COR-L47 (cell line): ENCODE results near the gene CBARP.

Source experiments
- DNase-seq: peaks from one replicate; lab custom pipeline; 2025; lab: John Stamatoyannopoulos, UW

The CBARP gene

GRCh38 chr19:1275260-1275975 lies 37.6 kb upstream of the CBARP start, which contains the start of gene FAM174C:
Gene FAM174C, plus strand, starts transcription at chr19:1275530. Its CDS starts 20 bp downstream, at chr19:1275550.
- DNase-seq = peak; percentile 98

DNA sequence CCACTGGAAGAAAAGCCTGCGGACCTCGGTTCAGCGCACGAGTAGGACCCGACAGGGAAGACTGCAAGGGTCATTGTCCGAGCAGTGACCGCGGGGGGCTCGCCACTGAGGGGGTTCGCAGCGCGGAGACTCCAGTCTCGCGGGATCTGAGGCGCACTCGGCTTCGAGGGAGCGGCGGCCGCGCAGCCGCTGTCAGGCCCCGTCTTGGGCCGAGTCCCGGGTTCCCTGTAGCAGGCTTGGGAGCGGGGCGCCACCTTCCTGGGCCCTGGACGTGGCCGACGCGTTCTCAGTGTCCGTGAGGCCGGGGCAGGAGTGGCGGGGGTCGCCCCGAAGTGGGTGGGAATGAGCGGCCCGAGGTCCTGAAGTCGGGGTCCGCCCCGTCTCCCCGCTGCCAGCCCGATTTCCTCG lies 37.1 kb upstream of the CBARP start:
- no peak for DNase-seq

DNA sequence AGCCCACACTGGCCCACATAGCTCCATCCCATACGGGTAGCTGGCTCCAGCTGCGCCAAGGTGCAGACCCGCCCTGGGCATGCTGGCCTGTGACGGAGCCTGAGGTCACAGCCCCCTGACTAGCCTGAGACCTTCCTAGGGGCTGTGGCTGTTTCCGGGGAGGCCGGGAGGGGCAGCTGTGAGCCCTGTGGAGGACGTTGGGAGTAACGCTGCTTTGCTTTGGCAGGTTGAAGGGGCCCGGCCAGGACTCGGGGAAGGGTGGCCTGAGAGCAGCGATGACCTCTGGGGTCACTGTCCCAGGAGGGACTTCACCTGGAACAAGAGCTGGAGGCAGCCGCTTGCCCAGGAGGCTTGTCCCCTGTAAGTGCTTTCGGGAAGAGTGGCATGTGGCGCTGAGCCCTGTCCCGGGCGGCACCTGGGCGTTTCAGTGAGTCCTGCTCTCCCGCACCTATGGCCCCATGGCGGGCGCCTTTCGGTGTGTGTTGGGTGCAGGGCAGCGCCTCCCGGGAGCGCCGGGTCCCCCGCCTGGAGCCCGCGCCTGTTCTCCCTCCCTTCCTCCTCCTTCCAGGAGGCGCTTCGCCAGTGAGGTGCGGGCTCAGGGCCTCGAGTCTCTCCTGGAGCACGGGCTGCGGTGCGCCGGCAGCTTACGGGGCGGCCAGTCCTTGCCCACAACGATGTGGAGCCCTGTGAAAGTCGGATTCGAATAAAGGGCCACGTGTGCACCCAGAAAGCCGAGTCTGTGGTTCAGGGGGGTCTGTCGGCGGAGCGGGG lies 36.5 kb upstream of the CBARP start:
- DNase-seq = no peak

DNA sequence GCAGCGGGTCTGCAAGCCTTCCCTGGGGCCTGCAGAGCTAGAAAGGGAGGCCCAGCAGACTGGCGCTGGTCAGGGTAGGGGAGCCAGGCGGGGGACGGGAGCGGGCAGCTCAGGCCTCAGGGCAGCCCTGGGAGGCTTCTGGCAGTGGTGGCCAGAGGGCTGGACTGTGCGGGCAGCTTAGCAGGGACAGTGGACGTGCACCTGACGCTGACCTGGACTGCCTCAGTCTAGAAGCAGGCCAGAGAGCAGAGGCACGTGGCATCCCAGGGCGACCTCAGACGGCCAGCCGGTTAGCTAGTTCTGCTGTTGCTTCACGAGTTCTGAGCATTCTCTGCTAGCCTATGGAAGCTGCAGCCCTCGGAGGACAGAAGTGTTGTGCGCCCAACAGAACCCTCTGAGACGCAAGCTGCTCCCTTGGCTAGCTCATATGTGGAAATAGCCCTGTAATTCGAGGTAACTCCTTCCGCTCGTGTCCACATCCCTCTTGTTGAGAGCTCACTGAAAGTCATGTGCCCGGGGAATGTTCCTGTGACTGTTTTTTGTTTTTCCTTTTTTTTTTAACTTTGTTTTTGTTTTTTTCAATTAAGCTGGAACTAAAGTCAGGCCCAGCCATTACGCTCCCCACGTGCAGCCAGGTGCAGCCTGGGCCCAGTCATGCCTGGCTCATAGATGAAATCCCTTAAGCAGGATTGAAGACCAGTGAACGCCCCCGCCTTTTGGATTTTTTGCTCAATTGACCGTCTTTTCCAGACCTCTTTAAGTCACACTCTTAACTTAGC lies 35.6 kb upstream of the CBARP start:
- no peak for DNase-seq

- DNase-seq = no peak
Measured at GRCh38 chr19:1272423-1273262, 34.8 kb upstream of the CBARP start.

GRCh38 chr19:1271528-1272422 lies 34.0 kb upstream of the CBARP start:
- no peak for DNase-seq

- no peak for DNase-seq
Measured at GRCh38 chr19:1270854-1271527, 33.2 kb upstream of the CBARP start.

- no peak for DNase-seq
Measured at GRCh38 chr19:1270213-1270853, 32.5 kb upstream of the CBARP start.

GRCh38 chr19:1269478-1270212 lies 31.8 kb upstream of the CBARP start:
- peak; percentile 80 for DNase-seq

- peak; percentile 99 for DNase-seq
Measured at GRCh38 chr19:1269065-1269477, 31.3 kb upstream of the CBARP start, which contains the start of gene CIRBP. Gene CIRBP, plus strand, starts transcription at chr19:1269332. Its CDS starts 1,602 bp downstream, at chr19:1270934.

DNA sequence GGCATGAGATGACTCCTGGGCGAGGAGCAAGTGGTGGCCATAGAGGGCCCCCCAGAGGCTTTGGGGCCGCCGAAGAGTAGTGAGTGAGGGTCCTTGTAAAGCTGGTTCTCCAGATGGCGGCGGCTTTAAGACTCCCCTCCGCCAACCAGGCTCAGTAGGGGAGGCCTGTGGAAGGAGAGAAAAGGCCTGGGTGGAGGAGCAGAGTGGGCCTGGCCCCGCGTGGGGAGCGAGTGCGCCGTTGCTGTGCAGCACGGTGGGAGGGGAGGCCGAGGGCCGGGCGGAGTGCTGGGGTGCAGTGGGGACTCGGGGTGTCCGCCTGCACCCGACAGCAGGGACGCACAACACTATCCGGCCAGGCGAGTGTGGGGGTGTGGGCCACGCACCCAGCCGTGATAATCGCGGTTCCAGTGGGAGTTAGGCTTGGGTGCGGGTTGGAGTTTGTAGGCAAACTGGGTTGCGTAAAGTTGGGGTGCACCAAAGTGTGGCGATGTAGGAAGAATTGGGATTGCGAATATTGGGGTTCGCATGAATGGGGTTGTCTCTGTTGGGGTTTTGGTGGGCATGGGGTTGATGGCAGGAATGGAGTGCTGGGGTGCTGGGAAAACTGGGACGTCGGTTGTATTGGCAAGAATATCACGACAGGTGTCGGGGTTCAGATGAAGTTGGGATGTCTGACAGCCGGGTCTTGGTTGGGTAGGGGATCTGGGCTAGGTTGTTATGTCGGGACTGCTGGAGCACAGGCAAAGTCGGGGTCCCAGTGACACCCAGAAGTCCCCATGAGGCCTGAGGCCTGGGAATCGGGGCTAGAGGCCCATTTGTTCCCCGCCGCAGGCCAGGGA lies 30.6 kb upstream of the CBARP start:
- DNase-seq = no peak

- DNase-seq = no peak
Measured at GRCh38 chr19:1267477-1268225, 29.8 kb upstream of the CBARP start.

DNA sequence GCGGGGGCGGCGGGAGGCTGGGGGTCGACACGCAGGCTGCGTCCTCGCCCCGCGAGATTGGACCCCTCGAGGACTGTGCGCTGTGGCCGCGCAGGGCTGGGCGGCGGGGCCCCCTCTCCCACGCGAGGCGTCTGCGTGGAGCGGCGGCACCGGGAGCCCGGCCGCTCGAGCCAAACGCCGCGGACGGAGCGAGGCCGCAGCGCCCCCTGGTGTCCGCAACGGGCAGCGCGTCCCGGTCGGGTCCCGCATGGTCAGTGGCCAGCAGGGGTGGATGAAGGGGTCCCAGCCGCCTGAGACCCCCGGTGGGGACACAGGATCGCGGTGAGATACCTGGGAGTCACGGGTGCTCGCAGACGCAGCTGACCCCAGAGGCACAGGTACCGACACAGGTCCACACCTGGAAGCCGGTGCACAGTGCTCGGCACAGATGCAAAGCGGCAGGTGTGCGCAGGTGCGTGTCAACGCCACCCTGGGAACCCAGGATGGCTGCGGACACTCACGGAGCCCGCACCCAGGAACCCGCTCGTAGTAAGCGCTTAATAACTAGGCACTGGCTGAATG lies 29.2 kb upstream of the CBARP start:
- peak; percentile 52 for DNase-seq

DNA sequence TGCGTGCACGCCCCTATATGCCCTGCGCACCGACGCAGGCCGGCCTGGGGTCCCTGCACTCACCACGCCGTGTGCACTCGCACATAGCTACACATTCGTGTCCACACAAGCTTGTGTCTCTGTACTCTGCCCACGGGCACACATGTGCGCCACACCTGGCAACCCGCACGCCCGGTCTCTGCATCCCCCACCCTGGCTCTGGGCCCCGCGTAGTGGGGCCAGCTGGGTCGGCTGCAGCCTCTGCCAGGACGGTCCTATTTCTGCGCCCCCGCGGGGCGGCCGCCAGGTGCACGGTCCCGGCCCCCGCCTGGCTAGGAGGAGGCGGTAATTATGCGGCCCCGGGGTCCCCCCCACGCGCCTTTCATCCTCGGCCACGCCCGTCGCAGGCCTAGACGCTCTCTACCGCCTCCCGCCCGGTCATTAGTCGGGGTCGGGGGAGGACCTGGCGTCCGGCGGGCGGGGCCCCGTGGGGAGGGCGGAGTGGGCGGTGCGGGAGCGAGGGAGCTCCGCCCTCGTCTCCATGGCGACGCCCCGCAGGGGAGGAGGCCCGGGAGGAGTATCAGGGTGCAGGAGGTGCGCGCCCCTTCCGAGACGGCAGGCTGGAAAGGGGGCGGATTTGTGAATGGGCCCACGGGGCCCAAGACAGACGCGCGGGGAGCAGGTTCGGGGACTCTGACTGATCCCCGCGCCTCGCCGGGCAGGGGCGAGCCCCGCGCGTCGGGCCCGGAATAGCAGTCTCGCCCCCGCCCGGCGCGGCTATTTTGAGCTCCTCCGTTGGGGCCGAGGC lies 28.5 kb upstream of the CBARP start:
- DNase-seq = peak; percentile 92

DNA sequence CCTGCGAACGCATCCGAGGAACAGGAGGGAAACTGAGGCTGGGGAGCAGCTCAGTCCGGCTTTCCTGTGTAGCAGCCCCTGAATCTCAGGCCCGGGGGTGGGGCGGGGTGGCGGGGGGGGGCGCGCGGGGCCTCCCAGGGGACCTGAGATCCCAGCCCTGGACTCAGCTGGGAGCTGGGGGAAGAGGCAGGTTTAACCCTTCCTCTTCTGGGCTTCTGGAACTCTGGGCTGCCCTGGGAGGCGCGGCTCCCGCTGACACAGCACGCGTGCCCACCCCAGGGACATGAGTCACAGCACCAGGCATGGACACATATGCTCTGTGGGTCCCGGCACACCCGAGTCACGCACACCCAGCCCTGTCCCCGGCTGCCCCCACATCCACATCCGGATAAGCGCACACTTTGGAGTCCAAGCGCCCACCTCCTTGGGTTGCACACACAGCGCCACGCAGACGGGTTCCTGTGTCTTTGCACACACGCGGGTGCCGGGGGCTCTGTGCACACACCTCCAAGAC lies 27.9 kb upstream of the CBARP start:
- DNase-seq = no peak
